HepG2 (cell line): Measurements from ENCODE around the gene TMPRSS7. TPM values are rescaled to one million over a fixed set of nuclear protein-coding genes. Genes with fewer than 3 reads are reported as not detected.

Experiments
- ATAC-seq: fragments of 200-7000 bp; cut with Tn5 transposase; 3 replicates; pipeline ENCODE4 v1.9.1; 2020; ENCODE audit warnings: mild to moderate bottlenecking, moderate library complexity
- BruUV-seq: library from RNA; stranded (reverse); fragments of 400-500 nt; replicated peaks from 2 replicates; lab custom pipeline; 2021; lab: Mats Ljungman, UMichigan
- CTCF ChIA-PET: fragments of 300-600 bp; formaldehyde crosslinking; extraction: SDS; loops from one replicate; lab custom pipeline; 2021; ENCODE audit warnings: low total read pairs, inconsistent platforms, low intra/inter-chr PET ratio; lab: Yijun Ruan, JAX
- POLR2A ChIA-PET: fragments of 350-600 bp; sonication (Branson Sonifier 250); formaldehyde crosslinking; loops from one replicate; lab custom pipeline; 2020; ENCODE audit warnings: antibody characterized with exemption, inconsistent platforms; lab: Yijun Ruan, JAX
- DNase-seq: peaks from one replicate; pipeline ENCODE4 v3.0.0-alpha.2; 2015; ENCODE audit warnings: low spot score
- FAIRE-seq: peaks from 3 replicates; lab custom pipeline; 2011; peaks lifted over from hg19 to GRCh38; lab: Jason Lieb, UNC
- H2AFZ ChIP-seq: one replicate; pipeline ENCODE4 v1.6.1; 2011; ENCODE audit warnings: low read length, inconsistent platforms
- H3K27ac ChIP-seq: fragments of 300-600 bp; 3 replicates; pipeline ENCODE4 v1.8.0; 2011; ENCODE audit warnings: mixed run types, mild to moderate bottlenecking, mixed read lengths, low read length, inconsistent platforms; ENCODE audit not compliant: insufficient read depth; ENCODE audit errors: extremely low read length
- H3K27me3 ChIP-seq, 2 experiments: fragments of 200-600 bp in 1 of 2; 2 replicates in 1 of 2; 3 replicates in 1 of 2; pipeline versions ENCODE4 v1.6.0 to v1.8.0; 2011; ENCODE audit warnings: low read length in 2 of 2, mild to moderate bottlenecking in 2 of 2, moderate library complexity in 2 of 2, inconsistent platforms in 1 of 2; ENCODE audit not compliant: insufficient read depth in 2 of 2, control insufficient read depth in 1 of 2
- H3K36me3 ChIP-seq, 2 experiments: fragments of 200-600 bp in 1 of 2; replicated peaks in 1 of 2; 2 replicates in 1 of 2; 3 replicates in 1 of 2; pipeline versions ENCODE4 v1.5.1 to v1.8.0; 2011; ENCODE audit warnings: low read length in 2 of 2, inconsistent platforms in 1 of 2; ENCODE audit not compliant: insufficient read depth in 2 of 2, control insufficient read depth in 1 of 2
- H3K4me1 ChIP-seq: 2 replicates; pipeline ENCODE4 v1.5.1; 2012; ENCODE audit warnings: low read length, inconsistent platforms; ENCODE audit not compliant: insufficient read depth
- H3K4me2 ChIP-seq: 2 replicates; pipeline ENCODE4 v1.6.0; 2011; ENCODE audit warnings: low read depth, low read length, inconsistent platforms
- H3K4me3 ChIP-seq, 3 experiments: fragments of 200-600 bp in 1 of 3; sonication (generic), shearing (Covaris generic) in 1 of 3; replicated peaks in 1 of 3; 2 replicates each; pipeline ENCODE4 v1.5.1; 2011 to 2016; ENCODE audit warnings: low read length in 3 of 3, inconsistent platforms in 2 of 3, low read depth in 2 of 3, mild to moderate bottlenecking in 2 of 3, control low read depth in 1 of 3, mixed read lengths in 1 of 3; ENCODE audit not compliant: insufficient read depth in 1 of 3
- H3K79me2 ChIP-seq: one replicate; pipeline ENCODE4 v1.6.1; 2011; ENCODE audit warnings: low read length, inconsistent platforms; ENCODE audit not compliant: insufficient read depth
- H3K9ac ChIP-seq: 2 replicates; pipeline ENCODE4 v1.6.0; 2011; ENCODE audit warnings: mild to moderate bottlenecking, low read depth, low read length, inconsistent platforms; ENCODE audit not compliant: insufficient read depth
- H3K9me3 ChIP-seq: 2 replicates; pipeline ENCODE4 v1.5.1; 2012; ENCODE audit warnings: mild to moderate bottlenecking, low read length
- H4K20me1 ChIP-seq: 2 replicates; pipeline ENCODE4 v1.6.0; 2011; ENCODE audit warnings: inconsistent platforms, mild to moderate bottlenecking, low read length, moderate library complexity; ENCODE audit not compliant: insufficient read depth
- HNRNPK ChIP-seq: fragments of 200-400 bp; formaldehyde crosslinking; IDR thresholded peaks from 2 replicates; pipeline ENCODE4 v1.6.1; 2018; ENCODE audit warnings: low read length, low read depth, moderate library complexity, mild to moderate bottlenecking; ENCODE audit not compliant: poor library complexity, severe bottlenecking
- HOXA7 ChIP-seq: sonication (generic); formaldehyde crosslinking; IDR thresholded peaks from 2 replicates; pipeline ENCODE4 v1.8.1; 2022; ENCODE audit warnings: mild to moderate bottlenecking, missing genetic modification reagents, moderate library complexity
- MIXL1 ChIP-seq: IDR thresholded peaks from 2 replicates; pipeline ENCODE4 v1.6.1; 2016
- ZFP41 ChIP-seq: sonication (generic); formaldehyde crosslinking; IDR thresholded peaks from 2 replicates; pipeline ENCODE4 v1.4.0; 2020; ENCODE audit warnings: mild to moderate bottlenecking, missing genetic modification reagents, borderline replicate concordance
- ZNF7 ChIP-seq: IDR thresholded peaks from 2 replicates; pipeline ENCODE4 v1.6.1; 2016; ENCODE audit warnings: missing biosample characterization, missing genetic modification reagents
- WGBS: methylation state at CpG from one replicate; pipeline ENCODE4 v1.1.6; 2017; ENCODE audit warnings: low lambda C conversion rate; 5-methylcytosine and 5-hydroxymethylcytosine counted together
- in situ Hi-C: cut with HindIII; loops from 2 replicates; pipeline ENCODE4 v1.10.0; 2017; ENCODE audit warnings: low pct_unique_long_range_greater_than_20kb; ENCODE audit not compliant: extremely low pct_ligation_motif_present
- intact Hi-C: fragments of 100-400 bp; cut with micrococcal nuclease; formaldehyde crosslinking; loops from one replicate; pipeline ENCODE4 v1.10.0; 2022; ENCODE audit not compliant: unreplicated experiment
- polyA plus RNA-seq, 8 experiments: library from polyadenylated mRNA; depleted of rRNA in 3 of 8; stranded (reverse) in 7 of 8; unstranded in 1 of 8; fragments of >200 nt; fragmentation: Illumina TruSeq in 4 of 8; extraction: Trizol in 4 of 8; gene quantifications; 2 replicates each; pipeline versions ENCODE4 v1.2.1 to v1.2.3, GENCODE V29; 2011 to 2016; ENCODE audit warnings: low read depth in 4 of 8, missing spikeins in 1 of 8, mixed read lengths in 1 of 8; ENCODE audit not compliant: insufficient read depth in 1 of 8
- total RNA-seq, 5 experiments: library from RNA; depleted of rRNA; stranded (reverse); fragments of >200 nt; fragmentation: Illumina TruSeq; extraction: Trizol; gene quantifications; 2 replicates each; pipeline ENCODE4 v1.2.3, GENCODE V29; 2016; ENCODE audit warnings: low read depth in 1 of 5
- TF ChIP-seq, protein P1 (sequence below): sonication (generic); formaldehyde crosslinking; IDR thresholded peaks from 2 replicates; pipeline ENCODE4 v1.5.1; 2020; ENCODE audit warnings: mild to moderate bottlenecking, missing genetic modification reagents, moderate library complexity
- TF ChIP-seq, protein P2 (sequence below): IDR thresholded peaks from 2 replicates; pipeline ENCODE4 v1.6.1; 2016; ENCODE audit warnings: missing compliant biosample characterization, missing genetic modification reagents, borderline replicate concordance

TMPRSS7 gene
- total and polyA plus RNA-seq, 2 of the 13 experiments (the other 11 are each of a cell fraction or from before 2014, with no cell fraction given): not detected

DNA sequence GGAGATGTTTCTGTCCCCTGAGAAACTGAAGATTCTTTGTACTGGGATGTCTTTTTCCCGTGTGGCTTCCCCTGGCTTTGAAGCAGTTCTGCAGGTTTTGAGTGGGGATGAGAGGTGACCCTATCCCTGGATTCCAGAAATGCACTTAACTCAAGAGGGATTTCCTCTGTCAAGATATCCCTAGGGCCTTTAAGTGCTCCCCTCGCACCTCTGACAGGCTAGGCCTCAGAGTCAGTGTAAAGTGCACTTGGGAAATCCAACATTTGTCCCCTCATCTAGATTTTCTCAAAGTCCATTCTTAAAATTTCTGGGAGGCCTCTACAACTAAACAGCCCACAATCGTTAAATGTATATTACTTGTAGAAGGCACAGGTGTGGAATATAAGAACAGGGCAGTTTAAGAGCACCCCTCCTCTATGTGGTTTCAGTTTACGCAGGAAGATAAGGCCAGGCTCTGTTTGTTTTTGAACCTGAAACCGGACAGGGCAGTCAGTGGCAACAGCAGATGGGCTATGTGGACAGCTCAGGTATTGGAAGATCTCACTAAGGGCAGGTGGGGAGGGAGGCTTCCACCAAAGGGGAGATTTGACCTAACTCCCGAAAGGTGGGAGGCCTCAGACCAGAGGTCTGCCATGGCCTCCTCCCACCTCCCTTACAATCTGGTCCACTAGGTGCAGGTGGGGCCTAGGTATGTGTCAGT lies 56.5 kb downstream of the TMPRSS7 start (continued):
- TF ChIP-seq, protein P1, sequence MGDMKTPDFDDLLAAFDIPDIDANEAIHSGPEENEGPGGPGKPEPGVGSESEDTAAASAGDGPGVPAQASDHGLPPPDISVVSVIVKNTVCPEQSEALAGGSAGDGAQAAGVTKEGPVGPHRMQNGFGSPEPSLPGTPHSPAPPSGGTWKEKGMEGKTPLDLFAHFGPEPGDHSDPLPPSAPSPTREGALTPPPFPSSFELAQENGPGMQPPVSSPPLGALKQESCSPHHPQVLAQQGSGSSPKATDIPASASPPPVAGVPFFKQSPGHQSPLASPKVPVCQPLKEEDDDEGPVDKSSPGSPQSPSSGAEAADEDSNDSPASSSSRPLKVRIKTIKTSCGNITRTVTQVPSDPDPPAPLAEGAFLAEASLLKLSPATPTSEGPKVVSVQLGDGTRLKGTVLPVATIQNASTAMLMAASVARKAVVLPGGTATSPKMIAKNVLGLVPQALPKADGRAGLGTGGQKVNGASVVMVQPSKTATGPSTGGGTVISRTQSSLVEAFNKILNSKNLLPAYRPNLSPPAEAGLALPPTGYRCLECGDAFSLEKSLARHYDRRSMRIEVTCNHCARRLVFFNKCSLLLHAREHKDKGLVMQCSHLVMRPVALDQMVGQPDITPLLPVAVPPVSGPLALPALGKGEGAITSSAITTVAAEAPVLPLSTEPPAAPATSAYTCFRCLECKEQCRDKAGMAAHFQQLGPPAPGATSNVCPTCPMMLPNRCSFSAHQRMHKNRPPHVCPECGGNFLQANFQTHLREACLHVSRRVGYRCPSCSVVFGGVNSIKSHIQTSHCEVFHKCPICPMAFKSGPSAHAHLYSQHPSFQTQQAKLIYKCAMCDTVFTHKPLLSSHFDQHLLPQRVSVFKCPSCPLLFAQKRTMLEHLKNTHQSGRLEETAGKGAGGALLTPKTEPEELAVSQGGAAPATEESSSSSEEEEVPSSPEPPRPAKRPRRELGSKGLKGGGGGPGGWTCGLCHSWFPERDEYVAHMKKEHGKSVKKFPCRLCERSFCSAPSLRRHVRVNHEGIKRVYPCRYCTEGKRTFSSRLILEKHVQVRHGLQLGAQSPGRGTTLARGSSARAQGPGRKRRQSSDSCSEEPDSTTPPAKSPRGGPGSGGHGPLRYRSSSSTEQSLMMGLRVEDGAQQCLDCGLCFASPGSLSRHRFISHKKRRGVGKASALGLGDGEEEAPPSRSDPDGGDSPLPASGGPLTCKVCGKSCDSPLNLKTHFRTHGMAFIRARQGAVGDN (CRISPR knock-in tag): no peak

DNA sequence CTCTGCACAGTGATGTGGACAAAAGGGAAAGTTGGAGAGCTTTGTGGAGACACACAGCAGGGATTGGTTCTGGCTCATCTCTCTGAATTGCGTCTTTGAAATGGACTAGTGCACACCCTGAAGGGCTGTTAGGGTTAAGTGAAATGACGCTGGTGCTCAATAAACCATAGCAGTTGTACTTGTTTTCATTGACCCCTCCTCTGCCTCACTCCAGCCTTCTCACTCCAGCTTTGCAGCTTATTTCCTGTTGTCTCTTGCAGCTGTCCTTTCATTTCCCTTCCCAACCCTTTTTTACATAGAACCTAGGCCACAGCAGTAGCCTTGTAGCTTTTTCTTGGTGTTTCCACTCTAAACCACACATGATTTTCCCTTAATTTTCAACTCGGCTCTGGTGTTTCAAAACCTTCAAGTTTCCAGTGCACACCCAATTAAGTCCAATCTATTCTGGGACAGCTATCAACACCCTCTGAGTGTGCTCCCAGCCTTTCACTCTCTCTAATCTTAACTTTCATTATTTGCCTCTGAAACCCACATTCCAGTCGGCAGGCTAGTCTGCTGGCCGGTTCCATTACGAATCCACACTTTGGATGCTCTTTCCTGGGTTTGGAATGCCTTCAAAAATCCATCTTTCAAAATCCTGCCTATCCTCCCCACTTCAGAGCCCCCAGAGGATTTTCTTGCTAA lies 58.1 kb downstream of the TMPRSS7 start:
- no peak overlapping the region for H2AFZ ChIP-seq
- no peak for FAIRE-seq
- H3K9ac ChIP-seq: no peak overlapping the region
- intact Hi-C loops (no loop called here), in situ Hi-C loops (no loop called here)
- no peak for DNase-seq
- ChIA-PET CTCF (no interaction called here), POLR2A (no interaction called here)
- H3K36me3 ChIP-seq: no peaks in the 10 kb centered on the region
- ATAC-seq: no peak
- 41% methylated on average over 6 of the region's 6 CpGs for WGBS
- H3K27me3 ChIP-seq: no peaks in the 10 kb centered on the region
- no peak overlapping the region for H3K4me2 ChIP-seq
- H3K79me2 ChIP-seq: no peaks in the 10 kb centered on the region
- TF ChIP-seq ZFP41 (CRISPR knock-in tag) (no peak), HOXA7 (CRISPR knock-in tag) (no peak), MIXL1 (no peak), ZNF7 (no peak), HNRNPK (no peak)
- TF ChIP-seq, protein P2, sequence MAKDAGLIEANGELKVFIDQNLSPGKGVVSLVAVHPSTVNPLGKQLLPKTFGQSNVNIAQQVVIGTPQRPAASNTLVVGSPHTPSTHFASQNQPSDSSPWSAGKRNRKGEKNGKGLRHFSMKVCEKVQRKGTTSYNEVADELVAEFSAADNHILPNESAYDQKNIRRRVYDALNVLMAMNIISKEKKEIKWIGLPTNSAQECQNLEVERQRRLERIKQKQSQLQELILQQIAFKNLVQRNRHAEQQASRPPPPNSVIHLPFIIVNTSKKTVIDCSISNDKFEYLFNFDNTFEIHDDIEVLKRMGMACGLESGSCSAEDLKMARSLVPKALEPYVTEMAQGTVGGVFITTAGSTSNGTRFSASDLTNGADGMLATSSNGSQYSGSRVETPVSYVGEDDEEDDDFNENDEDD (CRISPR knock-in tag): no peak
- H3K4me1 ChIP-seq: peaks cover 16% of the 10 kb centered on the region
- no TSS peak for BruUV-seq
- H3K27ac ChIP-seq: no peak overlapping the region
- no peaks in the 10 kb centered on the region for H3K9me3 ChIP-seq
- no peak overlapping the region for H3K4me3 ChIP-seq
- H4K20me1 ChIP-seq: no peaks in the 10 kb centered on the region
